DND-41 (cell line): ENCODE data around the gene ANKS1B.

Experiments
- CTCF ChIP-seq: IDR thresholded peaks from 2 replicates; pipeline ENCODE4 v1.5.1; 2012; ENCODE audit warnings: borderline replicate concordance, low read length, moderate library complexity, mild to moderate bottlenecking; ENCODE audit not compliant: poor library complexity, severe bottlenecking; ENCODE audit errors: extremely low read depth
- EZH2 ChIP-seq: IDR thresholded peaks from 3 replicates; pipeline ENCODE4 v1.6.1; 2012; ENCODE audit warnings: borderline replicate concordance, low read depth, mild to moderate bottlenecking, moderate library complexity, low read length, inconsistent platforms; ENCODE audit not compliant: severe bottlenecking

- TF ChIP-seq CTCF (no peak), EZH2 (no peak)
Measured at GRCh38 chr12:99721715-99722275, 262.9 kb downstream of the ANKS1B start.
